NCI-H226 (cell line): ENCODE results near the gene CKAP4.

Experiments used
- DNase-seq: peaks from one replicate; pipeline ENCODE4 v3.0.0-alpha.2; 2015

CKAP4 gene

GRCh38 chr12:106194351-106194750 lies 53.5 kb downstream of the CKAP4 start:
- DNase-seq = no peak

GRCh38 chr12:106193394-106194215 lies 54.2 kb downstream of the CKAP4 start:
- DNase-seq = no peak

- no peak for DNase-seq
Measured at GRCh38 chr12:106192659-106193393, 55.0 kb downstream of the CKAP4 start.

DNA sequence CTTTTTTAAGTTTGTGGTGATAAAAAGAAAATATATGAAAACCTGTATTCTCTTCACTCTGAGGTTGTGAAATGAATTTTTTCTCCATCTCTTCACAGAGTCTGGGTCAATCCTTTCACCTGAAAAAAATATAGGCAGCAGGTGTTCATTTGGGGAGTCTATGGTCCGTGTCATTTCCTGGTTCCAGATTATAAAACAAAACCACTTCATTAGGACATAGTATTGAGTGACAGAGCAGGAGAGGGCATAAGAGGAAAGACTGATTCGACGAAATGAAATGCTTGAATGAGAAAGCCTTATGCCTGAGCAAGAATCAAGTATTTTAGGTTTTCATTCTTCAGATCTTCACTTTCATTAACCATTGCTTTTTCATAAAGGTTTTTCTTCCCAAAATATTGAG lies 57.2 kb downstream of the CKAP4 start:
- DNase-seq = no peak

GRCh38 chr12:106189341-106189740 lies 58.5 kb downstream of the CKAP4 start:
- no peak for DNase-seq

- no peak for DNase-seq
Measured at GRCh38 chr12:106188256-106188655, 59.6 kb downstream of the CKAP4 start.
